HG03354 (cell line): Measurements from ENCODE around the gene MOCOS.

ENCODE experiments used
- ATAC-seq: cut with Tn5 transposase; IDR thresholded peaks from one replicate; pipeline ENCODE4 v1.9.1; 2021; ENCODE audit warnings: mild to moderate bottlenecking; ENCODE audit not compliant: unreplicated experiment, poor library complexity, severe bottlenecking

MOCOS gene

DNA sequence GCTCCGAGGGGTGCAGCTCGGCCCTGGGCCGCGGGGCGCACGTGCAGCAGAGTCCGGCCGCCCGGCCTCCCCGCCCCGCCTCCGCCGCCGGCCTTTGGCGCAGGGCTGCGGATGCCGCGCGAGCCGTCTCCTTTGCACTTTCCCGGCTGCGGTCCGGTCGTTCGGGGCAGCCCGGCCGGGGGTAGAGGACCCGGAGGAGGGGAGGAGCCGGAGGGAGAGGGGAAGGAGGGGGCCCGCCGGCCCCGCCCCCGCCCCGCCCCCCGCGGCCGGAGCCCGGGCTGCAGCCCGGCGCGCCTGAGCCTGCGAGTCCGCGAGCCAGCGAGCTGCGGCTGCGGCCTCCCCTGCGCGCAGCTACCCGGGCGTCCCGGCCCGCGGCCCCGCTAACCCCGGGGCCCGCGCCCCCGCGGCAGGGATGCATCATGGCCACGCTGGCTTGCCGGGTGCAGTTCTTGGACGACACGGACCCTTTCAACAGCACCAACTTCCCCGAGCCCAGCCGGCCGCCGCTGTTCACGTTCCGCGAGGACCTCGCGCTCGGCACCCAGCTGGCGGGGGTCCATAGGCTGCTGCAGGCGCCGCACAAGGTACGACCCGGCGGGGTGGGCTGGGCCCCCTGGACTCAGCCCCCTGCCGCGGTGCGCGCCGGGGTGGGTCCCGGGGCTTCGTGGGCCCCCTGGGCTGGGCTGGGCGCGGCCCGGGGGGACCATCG lies 110.3 kb downstream of the MOCOS start, which contains the start of gene FHOD3:
TSS of gene FHOD3 (plus strand) at position 297 of the 709 bp plus-strand sequence. CDS start at position 420, 123 bp downstream.
- peak; percentile 74 for ATAC-seq

DNA sequence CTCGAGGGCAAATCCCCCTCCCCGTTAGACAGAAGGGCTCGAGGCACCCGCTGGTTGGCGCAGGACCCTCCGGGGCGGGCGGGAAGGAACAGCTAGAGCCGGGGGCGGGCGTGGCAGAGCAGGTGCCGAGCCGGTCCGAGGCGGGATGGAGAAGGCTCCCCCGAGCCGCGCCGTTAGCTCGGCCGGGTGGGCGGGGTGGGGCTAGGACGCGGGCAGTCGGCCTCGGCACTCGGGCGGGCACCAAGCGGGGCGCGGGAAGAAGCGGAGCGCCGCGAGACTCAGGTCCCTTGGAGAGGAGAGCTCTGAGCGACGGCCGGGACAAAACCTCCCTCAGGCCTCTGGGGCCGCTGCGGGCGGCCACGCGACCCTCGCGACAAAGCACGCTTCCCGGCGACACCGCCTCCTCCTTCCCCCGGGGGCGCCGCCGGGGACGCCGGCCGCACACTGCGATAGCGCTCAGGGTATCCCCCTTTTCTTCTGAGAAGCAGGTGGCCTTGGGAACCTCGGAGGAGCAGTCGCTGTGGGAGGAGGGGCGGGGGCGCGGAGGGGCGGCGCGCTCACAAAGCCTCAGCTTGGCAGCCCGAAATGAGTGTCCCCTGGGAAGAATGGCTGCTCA lies 110.9 kb downstream of the MOCOS start:
- ATAC-seq = peak; percentile 36

GRCh38 chr18:36299015-36299414 lies 111.7 kb downstream of the MOCOS start:
- ATAC-seq = no peak

- ATAC-seq = no peak
These were observed 112.9 kb downstream of the MOCOS start for GRCh38 chr18:36300211-36300610.

DNA sequence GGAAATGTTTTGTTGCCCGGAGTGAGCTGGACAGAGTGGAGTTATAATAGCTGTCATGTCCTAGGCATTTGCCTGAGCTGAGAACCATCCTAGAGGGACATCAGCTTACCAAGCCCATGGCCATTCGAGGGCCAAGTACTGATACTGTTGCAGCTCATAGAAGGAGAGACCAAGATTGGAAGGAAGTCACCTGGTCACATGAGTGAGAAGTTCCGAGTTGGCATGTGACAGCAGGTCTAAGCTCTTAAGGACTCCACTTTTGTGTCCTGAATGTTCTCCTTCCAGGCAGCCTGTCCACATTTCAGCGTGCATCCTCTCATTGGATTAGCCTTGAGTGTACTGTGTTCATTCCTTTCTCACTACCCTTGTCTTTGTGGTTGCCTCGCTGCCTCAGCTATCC lies 114.6 kb downstream of the MOCOS start:
- no peak for ATAC-seq

DNA sequence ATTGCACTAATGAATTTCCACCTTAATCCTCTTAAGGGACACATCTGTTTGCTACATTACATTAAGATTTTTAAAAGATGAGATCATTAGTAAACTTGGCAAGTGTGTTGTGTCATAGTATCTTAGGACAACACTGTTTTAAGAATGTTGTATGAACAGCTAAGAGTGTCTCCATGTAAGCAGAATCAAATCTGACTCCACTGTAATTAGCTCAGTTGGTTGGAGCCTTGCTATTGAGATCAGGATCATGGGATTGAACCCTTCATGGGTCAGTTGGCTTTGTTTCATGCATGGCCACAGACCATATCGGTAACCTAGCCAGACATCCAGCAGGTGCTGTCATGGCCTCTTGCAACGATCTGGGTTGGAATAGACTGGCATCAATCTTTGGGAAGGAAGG lies 115.4 kb downstream of the MOCOS start:
- no peak for ATAC-seq

DNA sequence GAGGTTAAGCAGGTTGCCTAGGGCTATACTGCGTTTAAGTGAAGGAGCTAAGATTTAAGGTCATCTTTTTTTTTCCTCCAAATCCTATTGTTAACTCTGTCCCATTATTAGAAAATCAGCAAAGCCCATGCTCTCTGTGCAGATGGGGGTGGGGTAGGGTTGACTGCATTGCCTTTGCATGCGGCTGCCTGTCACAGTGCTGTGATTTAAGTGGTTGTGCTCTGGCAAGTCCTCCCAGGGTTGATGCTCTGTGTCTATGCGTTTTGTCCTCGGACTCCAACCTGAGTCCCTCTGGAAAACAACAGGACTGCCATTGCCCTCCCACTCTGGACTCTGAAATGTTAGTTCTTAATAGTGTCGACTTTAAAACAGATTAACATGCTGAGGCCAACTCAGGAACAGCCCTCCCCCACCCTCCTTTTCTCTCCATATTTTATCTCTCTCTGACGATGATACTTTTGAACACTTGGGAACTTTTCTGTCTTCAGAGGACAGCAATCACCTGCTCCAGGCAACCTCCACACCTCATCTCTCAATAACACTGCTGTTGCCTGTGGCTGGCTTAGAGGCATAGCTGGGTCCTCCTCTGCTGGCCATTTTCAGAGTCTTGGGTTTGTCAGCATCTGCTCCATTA lies 116.0 kb downstream of the MOCOS start:
- ATAC-seq = no peak

GRCh38 chr18:36304723-36305122 lies 117.4 kb downstream of the MOCOS start:
- ATAC-seq = no peak

GRCh38 chr18:36305375-36305774 lies 118.1 kb downstream of the MOCOS start:
- ATAC-seq = no peak

DNA sequence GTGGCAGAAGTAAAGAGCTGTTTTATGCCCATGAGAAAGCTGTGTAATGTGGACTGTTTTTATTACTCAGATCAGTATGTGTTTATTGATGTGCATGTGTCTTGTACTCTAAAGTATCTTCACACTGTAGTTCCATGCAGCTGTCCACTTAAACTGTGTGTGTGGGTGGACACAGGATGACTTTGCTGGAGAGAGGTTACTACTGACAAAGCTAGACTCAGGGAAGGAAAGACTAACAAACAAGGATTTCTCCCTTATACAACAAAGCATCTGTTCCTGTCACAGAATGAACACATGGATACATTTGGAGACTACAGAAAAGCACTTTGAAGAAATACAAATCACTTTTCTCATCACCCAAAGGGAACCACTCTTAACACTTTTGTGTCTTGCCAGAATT lies 120.2 kb downstream of the MOCOS start:
- ATAC-seq = no peak

DNA sequence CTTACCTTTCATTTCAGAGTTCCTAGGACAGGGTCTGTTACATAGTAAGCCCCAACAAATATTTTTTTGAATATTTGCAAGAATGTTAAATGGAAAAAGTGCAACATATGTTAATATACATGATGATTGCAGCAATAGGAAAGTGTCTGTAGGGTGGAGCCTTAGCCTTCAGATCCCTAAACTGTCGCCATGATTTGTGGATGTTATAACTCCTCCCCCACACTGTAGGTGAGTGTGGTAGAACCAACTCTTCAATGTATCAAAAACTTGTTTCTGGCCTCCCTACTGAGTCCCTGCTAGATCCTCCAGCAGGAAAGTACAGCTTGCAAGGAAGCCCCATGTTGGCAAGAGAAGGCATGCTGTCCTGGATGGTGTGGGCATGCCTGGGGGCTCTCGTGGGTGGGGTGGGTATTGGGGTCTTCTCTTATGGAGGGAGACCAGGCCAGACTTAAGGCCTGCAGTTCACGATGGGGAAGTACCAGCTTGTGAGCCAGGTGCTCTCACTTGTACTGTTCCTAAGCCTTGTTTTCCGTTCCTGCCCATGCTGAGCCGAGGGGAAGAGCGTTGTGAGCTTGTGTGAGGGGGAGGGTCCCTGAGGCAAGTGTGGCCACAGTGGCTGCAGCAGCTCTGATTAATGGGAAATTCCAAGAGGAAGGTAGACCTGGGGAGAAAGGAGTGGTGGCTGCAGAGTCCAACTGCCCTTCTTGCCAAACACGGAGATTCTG lies 121.6 kb downstream of the MOCOS start:
- ATAC-seq = no peak

GRCh38 chr18:36309436-36310391 lies 122.4 kb downstream of the MOCOS start:
- ATAC-seq = no peak

- no peak for ATAC-seq
These were observed 123.8 kb downstream of the MOCOS start for GRCh38 chr18:36311026-36311570.

DNA sequence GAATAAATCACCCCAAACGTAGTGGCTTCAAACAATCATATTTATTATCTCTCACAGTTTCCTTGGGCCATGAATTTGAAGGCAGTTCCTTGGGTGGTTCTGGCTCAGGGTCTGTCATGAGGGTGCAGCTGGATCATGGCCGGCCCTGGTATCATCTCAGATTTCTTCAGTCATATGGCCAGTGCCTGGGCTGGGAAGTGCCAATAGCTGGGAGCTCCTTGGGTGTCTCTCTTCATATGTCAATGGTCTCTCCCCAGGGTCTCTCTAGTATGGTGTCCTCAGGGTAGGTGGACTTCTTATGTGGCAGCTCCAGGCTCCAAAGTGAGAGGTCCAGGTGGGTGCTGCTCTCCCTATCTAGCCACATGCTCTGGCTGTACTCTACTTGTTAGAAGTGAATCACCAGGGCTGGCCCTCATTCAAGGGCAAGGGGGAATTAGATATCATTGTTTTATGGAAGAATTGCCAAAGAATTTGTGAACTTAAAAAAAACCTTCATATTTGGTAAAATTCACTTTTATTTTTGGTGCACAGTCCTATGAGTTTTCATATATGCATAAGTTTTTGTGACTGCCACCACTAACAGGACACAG lies 125.6 kb downstream of the MOCOS start:
- ATAC-seq = no peak

DNA sequence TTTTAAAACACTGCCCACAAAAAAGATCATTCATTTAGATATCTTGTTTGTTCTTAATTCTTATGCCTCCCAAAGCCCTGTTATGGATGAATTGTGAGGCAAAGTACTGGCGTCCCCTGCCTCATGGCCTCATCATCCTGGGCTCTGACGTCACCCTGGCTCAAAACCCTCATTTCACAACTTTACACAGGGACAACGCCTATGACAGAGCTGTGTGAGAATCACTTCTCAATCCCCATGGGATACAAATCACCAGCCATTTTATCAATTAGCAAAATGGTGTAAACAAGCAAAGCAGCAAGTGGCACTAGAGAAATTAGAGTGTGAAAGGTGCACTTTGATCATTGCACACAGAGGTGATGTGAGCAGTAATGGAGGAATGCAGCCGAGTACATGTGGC lies 126.8 kb downstream of the MOCOS start:
- ATAC-seq = no peak

DNA sequence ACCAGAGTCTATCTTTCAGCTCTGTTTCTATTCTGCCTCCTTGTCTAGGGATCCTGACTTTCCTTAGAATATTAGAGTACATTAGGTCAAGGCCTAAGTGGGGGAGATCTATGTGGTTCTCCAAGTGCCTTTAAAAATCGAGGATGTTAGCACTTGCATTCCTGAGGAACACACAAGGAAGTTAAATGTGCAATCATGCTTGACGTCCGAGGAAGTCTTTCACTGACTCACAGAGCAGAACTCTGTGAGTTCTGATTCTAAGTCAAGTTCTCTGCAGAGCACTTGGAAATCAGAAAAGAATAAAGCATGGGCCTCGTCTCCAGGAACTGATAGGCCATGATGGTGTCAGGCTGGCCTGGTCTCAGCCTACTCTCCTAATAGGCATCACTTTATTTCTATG lies 127.5 kb downstream of the MOCOS start:
- ATAC-seq = no peak

GRCh38 chr18:36315736-36316135 lies 128.4 kb downstream of the MOCOS start:
- ATAC-seq = no peak

DNA sequence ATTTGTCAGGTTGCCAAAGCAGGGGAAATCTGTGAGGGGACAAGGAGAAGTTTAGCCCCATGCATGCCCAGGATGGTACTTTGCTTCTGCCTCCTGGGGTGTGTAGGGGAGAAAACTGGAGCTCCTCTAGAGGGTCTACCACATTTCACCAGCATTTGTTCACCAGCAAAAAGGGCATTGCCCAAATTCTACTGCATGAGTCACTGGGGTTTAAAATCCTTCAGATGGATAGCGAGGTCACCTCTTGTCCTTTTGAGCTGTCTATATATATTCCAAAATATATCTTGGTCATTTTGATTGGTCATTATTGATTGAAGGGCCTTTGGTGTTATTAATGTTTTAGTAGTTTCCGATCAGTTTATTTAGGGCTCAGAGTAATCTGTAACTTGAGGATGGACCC lies 128.9 kb downstream of the MOCOS start:
- no peak for ATAC-seq
